ENCODE measurements around the gene LDHB. TPM values are rescaled to one million over a fixed set of nuclear protein-coding genes. Genes with fewer than 3 reads are reported as not detected.
"Not testable (repeated sequence)": the region's sequence is repeated elsewhere in the genome, so short reads cannot be mapped to it uniquely, and the experiment has no call there.

The LDHB gene
- total RNA-seq, 2 donors from 2014 or later = 298 to 315 TPM

- intact Hi-C loops (cut with DNase I) = no loop called here
- DNase-seq (ENCODE audit: low spot score) = no peak
Observed at GRCh38 chr12:21618566-21618965, 39.1 kb downstream of the LDHB start.

- no peak for DNase-seq (ENCODE audit: low spot score)
- intact Hi-C loops (cut with DNase I) = no loop called here
Observed at GRCh38 chr12:21617030-21617429, 40.6 kb downstream of the LDHB start.

GRCh38 chr12:21615431-21615830 lies 42.2 kb downstream of the LDHB start:
- DNase-seq (ENCODE audit: low spot score) = no peak
- intact Hi-C loops (cut with DNase I) = no loop called here

GRCh38 chr12:21614506-21614905 lies 43.1 kb downstream of the LDHB start:
- intact Hi-C loops (cut with DNase I) = no loop called here
- no peak for DNase-seq (ENCODE audit: low spot score)

- intact Hi-C loops (cut with DNase I) = no loop called here
Observed at GRCh38 chr12:21613931-21614330, 43.7 kb downstream of the LDHB start.

GRCh38 chr12:21608196-21608595 lies 49.4 kb downstream of the LDHB start:
- intact Hi-C loops (cut with DNase I) = no loop called here
- DNase-seq (ENCODE audit: low spot score) = no peak

More at GRCh38 chr12:21613931-21614330, 43.7 kb downstream of the LDHB start:
- DNase-seq (ENCODE audit: low spot score) = no peak

GRCh38 chr12:21607701-21608100 lies 49.9 kb downstream of the LDHB start:
- intact Hi-C loops (cut with DNase I) = no loop called here
- no peak for DNase-seq (ENCODE audit: low spot score)

GRCh38 chr12:21606175-21606574 lies 51.5 kb downstream of the LDHB start:
- intact Hi-C loops (cut with DNase I) = no loop called here
- DNase-seq (ENCODE audit: low spot score) = no peak

GRCh38 chr12:21604245-21605101 lies 53.2 kb downstream of the LDHB start, which contains the start of gene GYS2:
GYS2 (minus strand) TSS chr12:21604847; CDS start chr12:21604592, 255 bp downstream.
- intact Hi-C loops (cut with DNase I) = no loop called here
- DNase-seq (ENCODE audit: low spot score) = no peak

- intact Hi-C loops (cut with DNase I) = no loop called here
- no peak for DNase-seq (ENCODE audit: low spot score)
Observed at GRCh38 chr12:21602774-21603173, 54.9 kb downstream of the LDHB start.

- intact Hi-C loops (cut with DNase I) = no loop called here
- no peak for DNase-seq (ENCODE audit: low spot score)
Observed at GRCh38 chr12:21600196-21600595, 57.4 kb downstream of the LDHB start.

- no peak for DNase-seq (ENCODE audit: low spot score)
- intact Hi-C loops (cut with DNase I) = no loop called here
Observed at GRCh38 chr12:21599143-21599999, 58.3 kb downstream of the LDHB start.

- intact Hi-C loops (cut with DNase I) = no loop called here
Observed at GRCh38 chr12:21598651-21599050, 59.0 kb downstream of the LDHB start.

GRCh38 chr12:21595356-21595755 lies 62.3 kb downstream of the LDHB start:
- DNase-seq (ENCODE audit: low spot score); intact Hi-C loops (cut with DNase I): not testable (repeated sequence)

More at GRCh38 chr12:21598651-21599050, 59.0 kb downstream of the LDHB start:
- no peak for DNase-seq (ENCODE audit: low spot score)

- intact Hi-C loops (cut with DNase I) = no loop called here
- DNase-seq (ENCODE audit: low spot score) = no peak
Observed at GRCh38 chr12:21585485-21585884, 72.2 kb downstream of the LDHB start.

Other genes starting within 250 kb of the LDHB start
- gene PYROXD1, start 220.2 kb downstream of the LDHB start, total RNA-seq = 10 to 100 TPM; 22.4 to 23.8 TPM
- 10 to 100 TPM; 41.2 to 50.4 TPM for gene RECQL, start 156.2 kb downstream of the LDHB start, total RNA-seq
- gene GOLT1B, start 156.1 kb downstream of the LDHB start, total RNA-seq = 10 to 100 TPM; 38.5 to 48.7 TPM
- gene SPX, start 131.5 kb downstream of the LDHB start, total RNA-seq = not detected
- gene GYS2, start 53.0 kb downstream of the LDHB start, total RNA-seq = not detected
- 10 to 100 TPM; 30.9 to 32.0 TPM for gene KCNJ8, start 116.9 kb upstream of the LDHB start, total RNA-seq